ENCODE measurements around the gene EIF4B. TPM values are rescaled to one million over a fixed set of nuclear protein-coding genes. Genes with fewer than 3 reads are reported as not detected.
A peak's percentile ranks its signal among the peaks of the same experiment; 100 is the strongest.
"Not testable (repeated sequence)": the region's sequence is repeated elsewhere in the genome, so short reads cannot be mapped to it uniquely, and the experiment has no call there.

EIF4B gene
- total and polyA plus RNA-seq, 9 donors, result 353 to 699 (median 420) TPM

- peak; percentile 54 for DNase-seq
- Histone ChIP-seq H3K4me1 (ENCODE audit: control insufficient read depth, insufficient read depth, low read length) (peaks cover 12% of the 10 kb centered on the region), H3K9me3 (replicated peaks; ENCODE audit: control insufficient read depth, low read depth, low read length) (no peaks in the 10 kb centered on the region), H3K4me3 (ENCODE audit: low read length) (no peak overlapping the region), H3K27me3 (ENCODE audit: control insufficient read depth, insufficient read depth, low read length) (peaks cover 2% of the 10 kb centered on the region), H3K36me3 (ENCODE audit: control insufficient read depth, insufficient read depth, low read length) (no peaks in the 10 kb centered on the region), H3K27ac (ENCODE audit: low read length) (no peak overlapping the region)
- WGBS (ENCODE audit: insufficient coverage), result 33% methylated on average over 3 of the region's 3 CpGs
These were observed 31.1 kb upstream of the EIF4B start for GRCh38 chr12:52975204-52975603.

GRCh38 chr12:52975820-52976573 lies 30.3 kb upstream of the EIF4B start:
- H3K36me3 ChIP-seq (ENCODE audit: control insufficient read depth, insufficient read depth, low read length), result no peaks in the 10 kb centered on the region
- WGBS (ENCODE audit: insufficient coverage), result 46% methylated on average over 9 of the region's 11 CpGs
- H3K4me1 ChIP-seq (ENCODE audit: control insufficient read depth, insufficient read depth, low read length), result peaks cover 16% of the 10 kb centered on the region
- H3K27me3 ChIP-seq (ENCODE audit: control insufficient read depth, insufficient read depth, low read length), result peaks cover 2% of the 10 kb centered on the region
- DNase-seq, result no peak
- no peaks in the 10 kb centered on the region for H3K9me3 ChIP-seq (replicated peaks; ENCODE audit: control insufficient read depth, low read depth, low read length)
- H3K4me3 ChIP-seq (ENCODE audit: low read length), result no peak overlapping the region
- H3K27ac ChIP-seq (ENCODE audit: low read length), result no peak overlapping the region

GRCh38 chr12:52976574-52977071 lies 29.6 kb upstream of the EIF4B start:
- no peaks in the 10 kb centered on the region for H3K36me3 ChIP-seq (ENCODE audit: control insufficient read depth, insufficient read depth, low read length)
- 17% methylated on average over 1 of the region's 3 CpGs for WGBS (ENCODE audit: insufficient coverage)
- peaks cover 2% of the 10 kb centered on the region for H3K27me3 ChIP-seq (ENCODE audit: control insufficient read depth, insufficient read depth, low read length)
- no peak overlapping the region for H3K4me3 ChIP-seq (ENCODE audit: low read length)
- H3K4me1 ChIP-seq (ENCODE audit: control insufficient read depth, insufficient read depth, low read length), result peaks cover 16% of the 10 kb centered on the region
- DNase-seq, result no peak
- H3K27ac ChIP-seq (ENCODE audit: low read length), result no peak overlapping the region
- no peaks in the 10 kb centered on the region for H3K9me3 ChIP-seq (replicated peaks; ENCODE audit: control insufficient read depth, low read depth, low read length)

GRCh38 chr12:52977170-52977569 lies 29.1 kb upstream of the EIF4B start:
- Histone ChIP-seq H3K27ac (ENCODE audit: low read length) (no peak overlapping the region), H3K4me3 (ENCODE audit: low read length) (no peak overlapping the region), H3K4me1 (ENCODE audit: control insufficient read depth, insufficient read depth, low read length) (peaks cover 16% of the 10 kb centered on the region), H3K36me3 (ENCODE audit: control insufficient read depth, insufficient read depth, low read length) (no peaks in the 10 kb centered on the region), H3K9me3 (replicated peaks; ENCODE audit: control insufficient read depth, low read depth, low read length) (no peaks in the 10 kb centered on the region), H3K27me3 (ENCODE audit: control insufficient read depth, insufficient read depth, low read length) (peaks cover 2% of the 10 kb centered on the region)
- no peak for DNase-seq
- 50% methylated on average over 2 of the region's 4 CpGs for WGBS (ENCODE audit: insufficient coverage)

- Histone ChIP-seq H3K4me1 (ENCODE audit: control insufficient read depth, insufficient read depth, low read length) (peaks cover 11% of the 10 kb centered on the region), H3K36me3 (ENCODE audit: control insufficient read depth, insufficient read depth, low read length) (no peaks in the 10 kb centered on the region), H3K27ac (ENCODE audit: low read length) (no peak overlapping the region), H3K4me3 (ENCODE audit: low read length) (no peak overlapping the region), H3K9me3 (replicated peaks; ENCODE audit: control insufficient read depth, low read depth, low read length) (no peaks in the 10 kb centered on the region), H3K27me3 (ENCODE audit: control insufficient read depth, insufficient read depth, low read length) (peaks cover 3% of the 10 kb centered on the region)
- WGBS (ENCODE audit: insufficient coverage), result 0% methylated on average over 1 of the region's 4 CpGs
- no peak for DNase-seq
These were observed 26.1 kb upstream of the EIF4B start for GRCh38 chr12:52980096-52980649.

GRCh38 chr12:52980650-52981423 lies 25.4 kb upstream of the EIF4B start:
- peaks cover 3% of the 10 kb centered on the region for H3K27me3 ChIP-seq (ENCODE audit: control insufficient read depth, insufficient read depth, low read length)
- DNase-seq, result peak; percentile 95

GRCh38 chr12:52984136-52984535 lies 22.1 kb upstream of the EIF4B start:
- Histone ChIP-seq H3K27ac (ENCODE audit: low read length) (no peak overlapping the region), H3K27me3 (ENCODE audit: control insufficient read depth, insufficient read depth, low read length) (peaks cover 2% of the 10 kb centered on the region), H3K4me1 (ENCODE audit: control insufficient read depth, insufficient read depth, low read length) (peaks cover 7% of the 10 kb centered on the region), H3K4me3 (ENCODE audit: low read length) (no peak overlapping the region), H3K9me3 (replicated peaks; ENCODE audit: control insufficient read depth, low read depth, low read length) (no peaks in the 10 kb centered on the region), H3K36me3 (ENCODE audit: control insufficient read depth, insufficient read depth, low read length) (no peaks in the 10 kb centered on the region)
- no peak for DNase-seq
- WGBS (ENCODE audit: insufficient coverage), result no CpG with 5 or more reads among the region's 1 CpG

More at GRCh38 chr12:52980650-52981423, 25.4 kb upstream of the EIF4B start:
- Histone ChIP-seq H3K9me3 (replicated peaks; ENCODE audit: control insufficient read depth, low read depth, low read length) (no peaks in the 10 kb centered on the region), H3K4me3 (ENCODE audit: low read length) (no peak overlapping the region), H3K4me1 (ENCODE audit: control insufficient read depth, insufficient read depth, low read length) (peaks cover 7% of the 10 kb centered on the region), H3K27ac (ENCODE audit: low read length) (no peak overlapping the region), H3K36me3 (ENCODE audit: control insufficient read depth, insufficient read depth, low read length) (no peaks in the 10 kb centered on the region)
- WGBS (ENCODE audit: insufficient coverage), result 0% methylated on average over 7 of the region's 13 CpGs

- no peaks in the 10 kb centered on the region for H3K36me3 ChIP-seq (ENCODE audit: control insufficient read depth, insufficient read depth, low read length)
- 80% methylated on average over 2 of the region's 6 CpGs for WGBS (ENCODE audit: insufficient coverage)
- no peaks in the 10 kb centered on the region for H3K4me1 ChIP-seq (ENCODE audit: control insufficient read depth, insufficient read depth, low read length)
- H3K27ac ChIP-seq (ENCODE audit: low read length), result no peak overlapping the region
- peaks cover 2% of the 10 kb centered on the region for H3K27me3 ChIP-seq (ENCODE audit: control insufficient read depth, insufficient read depth, low read length)
- no peak for DNase-seq
- no peaks in the 10 kb centered on the region for H3K9me3 ChIP-seq (replicated peaks; ENCODE audit: control insufficient read depth, low read depth, low read length)
- no peak overlapping the region for H3K4me3 ChIP-seq (ENCODE audit: low read length)
These were observed 17.4 kb upstream of the EIF4B start for GRCh38 chr12:52988898-52989297.

GRCh38 chr12:52990206-52990605 lies 16.1 kb upstream of the EIF4B start:
- no peaks in the 10 kb centered on the region for H3K4me1 ChIP-seq (ENCODE audit: control insufficient read depth, insufficient read depth, low read length)
- WGBS (ENCODE audit: insufficient coverage), result 82% methylated on average over 4 of the region's 4 CpGs

GRCh38 chr12:52992240-52992639 lies 14.0 kb upstream of the EIF4B start:
- WGBS (ENCODE audit: insufficient coverage), result no CpG with 5 or more reads among the region's 5 CpGs
- H3K36me3 ChIP-seq (ENCODE audit: control insufficient read depth, insufficient read depth, low read length); H3K27me3 ChIP-seq (ENCODE audit: control insufficient read depth, insufficient read depth, low read length); H3K4me3 ChIP-seq (ENCODE audit: low read length); DNase-seq; H3K4me1 ChIP-seq (ENCODE audit: control insufficient read depth, insufficient read depth, low read length); H3K9me3 ChIP-seq (replicated peaks; ENCODE audit: control insufficient read depth, low read depth, low read length); H3K27ac ChIP-seq (ENCODE audit: low read length): not testable (repeated sequence)

More at GRCh38 chr12:52990206-52990605, 16.1 kb upstream of the EIF4B start:
- Histone ChIP-seq H3K9me3 (replicated peaks; ENCODE audit: control insufficient read depth, low read depth, low read length) (no peaks in the 10 kb centered on the region), H3K27me3 (ENCODE audit: control insufficient read depth, insufficient read depth, low read length) (no peaks in the 10 kb centered on the region), H3K4me3 (ENCODE audit: low read length) (no peak overlapping the region), H3K27ac (ENCODE audit: low read length) (no peak overlapping the region), H3K36me3 (ENCODE audit: control insufficient read depth, insufficient read depth, low read length) (no peaks in the 10 kb centered on the region)
- DNase-seq, result no peak
